GF-D8 (cell line): ENCODE results near the gene UTP15.

Source experiments
- DNase-seq: peaks from one replicate; lab custom pipeline; 2025; lab: John Stamatoyannopoulos, UW

The UTP15 gene

GRCh38 chr5:73565139-73565968, at the start of gene UTP15, which contains the start of gene ANKRA2:
Gene UTP15 (plus strand): TSS chr5:73565743. CDS start chr5:73567345, 1,602 bp downstream.
Gene ANKRA2 (minus strand): TSS chr5:73565639. CDS start chr5:73562881, 2,758 bp downstream.
- peak; percentile 84 for DNase-seq

DNA sequence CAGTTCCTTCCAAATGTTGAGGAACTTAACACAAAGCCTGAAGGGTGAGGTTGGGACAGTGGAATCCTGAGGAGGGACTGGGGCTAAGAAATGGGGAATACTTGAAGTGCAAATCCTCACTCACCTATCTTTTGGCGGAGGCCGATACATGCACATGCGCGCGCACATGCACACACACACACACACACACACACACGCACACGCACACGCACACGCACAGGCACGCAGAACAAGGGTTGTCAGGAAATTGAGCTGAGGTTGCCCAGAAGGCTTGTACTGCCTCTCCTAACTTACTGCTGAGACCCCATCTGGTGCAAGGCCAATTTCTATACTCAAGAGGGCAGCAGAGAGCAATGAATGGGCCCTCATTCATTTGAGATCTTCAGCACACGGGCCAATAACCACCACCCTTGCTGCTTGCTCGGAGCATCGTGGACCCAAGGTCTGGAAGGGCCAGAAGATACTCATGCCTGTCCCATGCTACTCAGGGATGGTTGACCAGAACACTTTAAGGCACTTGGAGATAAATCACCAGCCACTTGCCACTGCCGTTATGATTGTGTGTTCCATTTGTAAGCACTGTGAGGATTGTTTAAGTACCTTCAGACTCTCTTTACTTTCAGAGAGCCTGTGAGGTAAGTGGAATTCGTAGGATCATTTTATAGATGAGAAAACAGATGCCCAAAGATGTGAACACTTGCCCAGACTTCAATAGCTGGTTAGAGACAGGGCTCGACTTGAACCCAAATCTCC, 45.8 kb upstream of the UTP15 start:
- DNase-seq = peak; percentile 59

DNA sequence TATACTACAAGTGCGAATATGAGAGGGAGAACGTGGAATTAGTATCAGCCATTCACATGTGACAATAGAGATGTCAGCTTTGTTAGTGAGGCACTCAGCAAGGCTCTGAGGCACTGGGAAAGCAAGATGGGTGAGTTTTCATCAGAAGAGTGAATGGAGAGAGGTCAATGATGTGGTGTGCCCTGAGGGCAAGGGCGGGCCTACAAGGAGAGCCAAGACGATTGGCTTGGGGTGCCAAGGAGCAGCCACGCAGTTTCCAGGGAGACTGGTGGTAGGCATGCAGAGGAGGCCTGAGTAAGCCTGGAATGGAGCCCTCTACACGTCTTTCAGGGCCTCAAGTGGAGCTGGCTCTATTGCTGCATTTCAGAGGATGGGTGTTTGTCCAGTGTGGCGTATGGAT, 42.6 kb upstream of the UTP15 start:
- no peak for DNase-seq

- no peak for DNase-seq
Measured at GRCh38 chr5:73523861-73524260, 41.7 kb upstream of the UTP15 start.

DNA sequence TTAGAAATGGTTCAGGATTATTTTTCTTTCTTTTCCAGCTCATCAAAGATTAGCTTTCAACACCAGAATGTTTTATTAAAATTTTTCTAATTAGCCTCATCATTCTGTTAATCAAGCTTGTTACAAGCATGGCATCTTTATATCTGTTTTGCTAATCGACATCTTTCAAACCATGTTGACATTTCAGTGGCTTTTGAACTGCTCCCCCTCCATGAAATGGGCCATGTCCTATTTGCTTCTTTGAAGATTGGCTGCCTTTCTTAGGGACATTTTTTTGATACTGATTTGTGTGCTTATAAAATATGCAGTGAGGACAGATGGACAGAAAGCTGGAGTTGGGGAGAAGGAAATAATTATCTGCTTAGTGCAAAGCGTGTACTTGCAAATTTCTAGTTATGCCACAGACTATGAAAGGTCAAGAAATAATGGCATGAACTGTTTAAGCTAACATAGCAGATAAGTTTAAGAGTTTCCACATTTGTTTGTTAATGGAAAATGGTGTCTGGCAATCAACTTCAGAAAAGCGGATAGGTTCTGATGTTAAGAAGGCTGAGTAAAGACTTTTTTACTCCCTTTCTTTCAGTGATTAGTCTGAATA, 39.8 kb upstream of the UTP15 start:
- no peak for DNase-seq

DNA sequence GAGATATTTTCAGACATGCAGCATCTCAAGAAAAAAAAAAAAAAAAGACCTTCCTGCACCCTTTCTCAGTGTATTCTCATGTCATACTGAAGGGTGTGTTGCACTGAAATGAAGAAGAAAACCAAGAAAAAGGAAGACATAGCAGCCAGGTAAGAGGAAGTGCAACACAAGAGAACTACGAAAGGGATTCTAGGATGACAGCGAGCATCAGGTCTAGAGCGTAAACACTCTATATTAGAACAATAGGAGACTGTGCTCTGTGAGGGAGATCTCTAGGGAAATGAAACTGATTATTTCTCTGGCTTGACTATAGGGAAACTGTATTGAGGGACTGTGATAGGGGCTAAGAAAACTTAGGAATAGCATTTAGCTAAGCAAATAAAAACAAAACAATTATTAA, 37.3 kb upstream of the UTP15 start:
- no peak for DNase-seq

- no peak for DNase-seq
Measured at GRCh38 chr5:73529081-73529480, 36.5 kb upstream of the UTP15 start.

DNA sequence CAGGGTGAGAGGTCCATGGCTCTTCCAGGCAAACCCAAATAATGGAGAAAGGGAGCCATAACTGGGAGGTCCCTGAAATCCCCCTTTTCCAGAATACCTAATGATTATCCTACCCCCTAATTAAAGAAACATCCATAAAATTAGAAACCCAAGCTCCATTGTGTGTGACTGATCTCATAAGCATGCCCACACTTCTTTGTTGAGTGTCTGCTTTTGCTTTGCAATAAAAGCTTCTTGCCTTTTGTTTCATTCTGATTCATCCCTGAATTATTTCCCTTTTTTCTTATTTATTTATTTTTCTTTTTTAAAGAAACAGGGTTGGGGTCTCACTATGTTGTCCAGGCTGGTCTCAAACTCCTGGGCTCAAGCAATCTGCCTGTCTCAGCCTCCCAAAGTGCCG, 34.2 kb upstream of the UTP15 start:
- no peak for DNase-seq

GRCh38 chr5:73532195-73532594, 33.3 kb upstream of the UTP15 start:
- no peak for DNase-seq

DNA sequence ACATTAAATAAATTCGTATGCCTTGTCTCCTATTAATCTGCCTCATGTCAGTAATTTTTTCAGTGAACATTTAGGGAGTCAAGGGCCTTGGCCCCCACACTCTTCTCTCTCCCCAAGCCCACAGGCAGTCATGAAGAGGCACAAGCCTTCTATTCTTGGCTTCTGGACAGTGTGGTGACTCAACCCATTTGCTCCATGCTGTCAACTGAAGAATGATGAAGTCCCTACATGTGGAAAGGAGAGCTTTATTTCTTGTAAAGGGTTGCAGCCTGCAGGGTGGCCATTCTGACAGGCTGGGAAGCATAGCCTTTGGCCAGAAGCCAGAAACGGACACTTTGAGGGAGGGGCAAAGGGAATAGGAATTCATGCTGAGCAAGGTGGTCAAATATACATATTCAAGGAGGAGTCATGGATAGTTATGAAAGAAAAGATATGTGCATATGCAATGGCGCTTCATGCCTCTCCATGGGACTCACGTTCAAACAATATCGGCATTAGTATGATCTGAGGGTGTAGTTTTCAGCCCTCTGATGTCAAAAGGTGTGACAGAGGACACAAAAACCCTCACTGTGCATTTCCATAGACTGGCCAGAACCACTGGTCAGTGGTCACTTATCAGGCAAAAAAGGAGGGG, 31.4 kb upstream of the UTP15 start:
- DNase-seq = no peak

GRCh38 chr5:73534971-73535370, 30.6 kb upstream of the UTP15 start:
- DNase-seq = no peak

DNA sequence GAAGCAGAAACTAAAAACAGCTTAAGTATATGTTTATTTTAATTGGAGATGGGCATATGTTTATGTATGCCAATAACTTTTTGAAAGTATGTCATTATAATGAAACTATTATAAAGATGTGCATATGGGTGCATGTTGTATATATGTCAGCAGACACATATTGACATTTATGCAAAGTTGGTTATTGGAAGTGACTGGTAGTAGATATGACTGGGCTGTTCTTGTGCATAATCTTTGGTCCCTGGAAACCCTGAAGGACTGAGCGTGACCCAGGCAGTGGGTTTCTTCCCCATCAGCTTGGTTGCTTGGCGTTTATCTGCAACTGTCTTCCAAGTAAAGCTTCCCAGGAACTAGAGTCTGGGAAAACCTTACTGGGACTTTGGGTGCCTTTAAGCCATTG, 25.8 kb upstream of the UTP15 start:
- DNase-seq = no peak

DNA sequence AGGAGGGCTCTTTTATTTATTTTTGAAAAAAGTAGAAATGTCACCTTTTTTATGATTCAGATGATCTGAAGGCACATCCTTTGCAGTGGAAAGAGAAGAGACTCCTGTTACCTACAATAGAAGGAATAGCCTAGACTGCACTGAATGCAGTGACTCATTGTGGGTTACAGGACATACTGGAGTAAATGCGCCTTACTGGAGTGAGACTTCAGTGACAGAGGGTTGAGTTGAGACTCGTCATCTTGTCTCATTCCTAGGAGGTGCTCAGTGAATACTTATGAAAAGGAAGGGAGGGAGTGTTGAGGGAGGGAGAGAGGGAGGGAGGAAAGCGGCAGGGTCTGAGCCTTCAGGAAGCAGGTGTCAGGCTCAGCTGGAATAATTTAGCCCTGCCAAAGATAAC, 25.4 kb upstream of the UTP15 start:
- no peak for DNase-seq

DNA sequence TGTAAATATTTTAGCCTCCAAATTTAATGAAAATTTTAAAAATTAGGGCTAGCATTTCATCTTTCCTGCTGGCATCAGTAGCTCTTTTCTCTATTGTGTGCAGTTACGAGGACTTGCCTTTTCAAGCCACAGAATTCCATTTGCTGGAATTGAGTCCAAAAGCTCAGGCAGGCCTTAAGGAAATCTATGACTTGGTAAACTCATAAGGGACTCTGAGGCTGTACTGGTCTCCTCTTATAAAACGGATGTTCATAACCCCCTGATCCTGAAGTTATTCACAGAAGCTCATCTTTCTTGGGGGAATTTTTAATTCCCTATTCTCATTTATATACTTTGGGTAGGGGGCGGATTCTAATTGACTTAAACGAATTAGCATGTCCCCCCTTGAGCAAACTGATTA, 23.5 kb upstream of the UTP15 start:
- no peak for DNase-seq

GRCh38 chr5:73544429-73545402, 20.8 kb upstream of the UTP15 start:
- DNase-seq = no peak

GRCh38 chr5:73545403-73545779, 20.2 kb upstream of the UTP15 start:
- no peak for DNase-seq

DNA sequence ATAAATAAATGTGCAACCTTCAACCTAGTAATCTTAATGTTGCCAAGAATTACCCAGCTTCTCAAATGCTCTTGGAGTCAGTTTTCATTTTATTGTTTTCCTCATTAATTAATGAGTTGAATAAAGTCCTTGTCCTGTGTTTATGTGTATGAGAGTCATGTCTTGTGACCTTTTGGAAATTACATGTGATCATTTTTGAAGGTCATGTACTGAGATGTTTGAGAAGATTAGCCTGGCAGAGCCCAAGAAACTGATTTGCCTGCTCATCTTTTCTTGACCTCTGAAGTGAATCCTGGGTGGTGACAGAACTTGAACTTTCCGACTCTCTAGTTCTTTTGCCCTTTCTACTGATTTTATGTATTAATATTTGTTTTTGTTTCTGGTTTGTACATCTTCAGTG, 15.5 kb upstream of the UTP15 start:
- no peak for DNase-seq

- DNase-seq = no peak
Measured at GRCh38 chr5:73552642-73553041, 12.9 kb upstream of the UTP15 start.

- no peak for DNase-seq
Measured at GRCh38 chr5:73558950-73559349, 6.6 kb upstream of the UTP15 start.

- no peak for DNase-seq
Measured at GRCh38 chr5:73564018-73564417, 1.5 kb upstream of the UTP15 start.

DNA sequence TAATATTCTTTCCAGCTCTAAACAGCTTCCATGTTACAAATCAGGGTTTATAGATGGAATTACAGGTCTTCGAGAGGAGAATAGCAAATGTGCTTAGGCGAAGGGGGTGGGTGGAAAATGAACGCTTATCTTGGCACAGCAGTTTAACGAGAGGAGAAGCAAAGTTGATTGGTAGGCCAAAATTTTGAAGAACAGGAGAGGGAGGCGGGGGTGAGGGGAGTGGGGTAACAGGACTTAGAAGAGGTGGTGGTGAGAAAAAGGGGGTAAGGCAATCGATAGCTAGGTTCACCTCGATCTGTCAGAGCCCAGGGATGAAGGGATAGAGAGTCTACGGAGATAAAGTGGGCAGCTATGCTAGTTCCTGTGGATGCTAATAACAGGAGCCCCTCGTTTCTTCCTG, 868 bp upstream of the UTP15 start:
- no peak for DNase-seq
